GM18867 (cell line): ENCODE measurements around the gene PMPCB.

Experiments used
- ATAC-seq: cut with Tn5 transposase; IDR thresholded peaks from one replicate; pipeline ENCODE4 v1.9.1; 2021; ENCODE audit warnings: mild to moderate bottlenecking, moderate library complexity; ENCODE audit not compliant: unreplicated experiment

PMPCB gene

DNA sequence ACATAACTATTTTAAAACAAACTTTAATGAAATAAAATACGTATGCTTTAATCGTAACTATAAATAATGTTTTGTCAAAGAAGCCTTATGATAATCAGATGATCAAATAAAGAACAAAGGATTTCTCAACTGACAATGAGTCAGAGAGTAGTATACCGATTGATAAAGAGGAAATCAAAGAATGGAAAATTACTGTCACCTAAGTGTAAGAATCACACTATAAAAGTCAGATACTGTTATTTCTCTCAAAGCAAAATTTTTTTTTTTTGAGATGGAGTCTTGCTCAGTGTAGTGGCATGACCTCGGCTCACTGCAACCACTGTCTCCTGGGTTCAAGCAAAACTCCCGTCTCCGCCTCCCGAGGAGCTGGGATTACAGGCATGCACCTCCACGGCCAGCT lies 28.5 kb downstream of the PMPCB start:
- no peak for ATAC-seq

DNA sequence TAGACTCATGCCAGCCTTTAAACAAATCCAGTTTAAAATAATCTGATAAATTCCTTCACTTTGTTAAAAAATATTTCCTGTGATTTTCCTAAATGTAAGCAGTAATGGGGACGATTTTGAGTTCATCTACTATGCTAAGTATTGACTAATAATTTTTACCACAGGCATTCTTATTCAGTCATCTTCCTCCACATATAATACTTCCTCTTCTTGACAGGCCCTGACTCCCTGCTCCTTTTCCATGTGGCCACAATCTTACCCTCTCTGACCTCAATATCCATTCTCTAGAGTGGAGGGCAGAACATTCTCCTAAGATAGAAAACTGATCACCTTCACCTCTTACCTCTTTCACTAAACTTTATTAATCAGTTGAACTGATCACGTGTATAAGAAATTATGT lies 39.5 kb downstream of the PMPCB start:
- ATAC-seq: no peak

DNA sequence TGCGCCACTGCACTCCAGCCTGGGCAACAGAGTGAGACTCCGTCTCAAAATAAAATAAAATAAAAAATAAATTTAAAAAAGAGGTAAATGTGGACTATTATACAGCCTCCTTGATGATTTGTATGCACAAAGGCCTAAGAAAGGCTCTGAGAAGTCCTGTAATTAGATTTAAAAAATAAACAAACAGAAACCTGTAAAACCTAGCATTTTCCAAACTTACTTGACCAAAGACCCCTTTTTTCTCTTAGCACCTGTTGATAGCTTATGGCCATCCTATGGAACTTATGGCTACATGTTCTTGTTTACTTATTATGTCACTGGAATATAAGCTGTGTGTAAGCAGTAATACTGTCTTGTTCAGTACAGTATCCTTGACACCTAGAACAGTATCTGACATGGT lies 41.6 kb downstream of the PMPCB start:
- ATAC-seq: no peak

DNA sequence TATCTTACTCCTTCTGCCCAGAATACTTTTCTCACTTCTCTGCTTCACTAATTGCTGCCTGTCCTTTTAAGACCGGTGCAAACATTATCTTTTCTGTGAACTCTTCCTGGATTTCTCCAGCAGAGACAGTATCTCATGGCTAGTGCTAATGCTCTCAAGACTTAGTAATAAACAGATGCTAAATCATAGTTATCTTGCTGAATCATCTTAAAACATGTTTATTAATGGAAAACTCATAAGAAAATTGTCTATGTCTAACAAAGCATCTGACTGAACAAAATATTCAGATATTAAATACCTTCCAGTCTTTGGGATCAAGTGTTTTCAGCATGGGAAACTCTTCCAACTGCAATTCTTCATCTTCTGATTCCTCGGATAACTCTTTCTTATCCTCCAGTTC lies 44.2 kb downstream of the PMPCB start:
- no peak for ATAC-seq

DNA sequence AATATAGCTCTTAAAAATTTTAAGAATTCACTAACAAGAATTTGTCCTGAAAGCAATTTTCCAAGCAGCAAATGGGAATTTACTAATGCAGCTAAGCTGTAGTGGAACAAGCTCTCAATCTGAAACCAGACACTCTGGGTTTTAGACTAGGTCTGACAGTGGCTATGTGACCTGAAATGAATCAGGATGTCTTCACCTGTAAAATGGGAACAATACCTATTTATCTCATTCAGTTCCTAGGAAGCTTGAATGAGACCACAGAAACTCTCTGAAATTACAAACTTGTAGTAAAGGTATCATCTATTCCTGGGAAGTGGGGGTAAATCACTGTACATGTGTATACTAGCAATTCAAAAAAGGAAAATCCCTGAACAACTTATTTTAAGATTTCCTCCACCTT lies 46.1 kb downstream of the PMPCB start:
- ATAC-seq: no peak

DNA sequence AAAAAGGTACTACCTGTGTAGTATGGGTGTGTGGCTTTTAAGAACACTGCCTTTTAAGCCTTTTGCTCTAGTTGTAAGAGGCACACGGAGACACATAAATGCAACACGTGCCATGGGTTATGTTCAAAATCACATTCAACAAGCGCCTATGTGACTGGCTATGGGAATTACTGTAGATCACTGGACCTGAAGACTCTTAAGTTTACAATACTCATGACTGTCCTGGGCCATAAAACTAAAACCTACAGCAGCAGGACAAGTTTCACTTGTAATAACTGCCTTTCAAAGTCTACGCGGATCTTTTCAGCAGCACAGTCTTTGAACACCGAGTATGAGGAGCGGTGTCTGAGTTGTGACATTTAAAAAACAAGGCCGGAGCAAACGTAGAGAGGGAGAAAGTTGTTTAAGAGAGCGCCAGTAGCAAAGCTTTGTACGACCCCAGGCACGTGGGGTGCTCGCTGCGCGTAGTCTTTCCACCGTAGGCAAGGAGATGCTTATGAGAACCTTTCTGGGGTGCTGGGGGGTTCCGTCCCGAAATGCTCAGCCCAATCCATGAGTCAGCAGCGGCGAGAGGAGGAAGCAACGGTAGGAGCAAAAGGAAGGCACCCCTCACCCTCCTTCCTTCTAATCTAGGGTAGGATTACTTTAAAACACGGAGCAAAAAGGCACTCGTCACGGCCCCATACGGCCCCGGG lies 46.7 kb downstream of the PMPCB start:
- peak; percentile 8 for ATAC-seq

DNA sequence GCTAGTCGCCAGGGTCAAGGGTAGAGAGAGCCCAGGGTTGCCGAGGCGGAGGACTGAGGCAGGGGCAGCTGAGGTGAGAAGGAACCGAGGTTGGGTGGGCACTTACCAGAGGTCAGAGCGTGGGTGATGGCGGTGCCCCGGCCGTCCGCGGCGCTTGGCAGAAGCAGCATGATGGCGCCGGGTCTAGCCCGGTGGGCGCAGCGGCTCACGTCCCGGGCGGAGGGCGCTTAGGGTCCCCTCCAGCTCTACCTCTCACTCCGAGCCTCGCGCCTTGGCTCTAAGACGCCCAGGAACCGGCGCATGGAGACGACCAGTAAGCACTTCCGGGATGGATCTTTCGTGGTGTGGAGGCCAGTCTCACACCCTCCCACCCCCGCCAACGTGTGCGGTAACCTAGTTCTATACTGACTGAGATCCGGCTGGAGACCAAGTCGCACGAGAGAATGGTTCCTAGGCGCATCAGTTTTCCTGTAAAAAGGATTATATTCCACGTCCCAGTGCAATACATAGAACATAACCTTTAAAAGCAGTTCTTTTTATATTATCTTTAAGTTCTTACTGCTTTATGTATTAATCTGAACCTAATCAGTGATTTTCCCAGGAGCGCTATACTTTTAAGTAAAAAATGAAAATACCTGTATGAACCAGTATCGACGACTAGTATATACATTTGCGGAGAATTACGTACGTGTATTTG lies 47.4 kb downstream of the PMPCB start, which contains the start of gene DNAJC2:
Gene DNAJC2 (minus strand): TSS at position 315 of the 697 bp plus-strand sequence. CDS start 145 bp downstream, at position 170.
- ATAC-seq: peak; percentile 84

DNA sequence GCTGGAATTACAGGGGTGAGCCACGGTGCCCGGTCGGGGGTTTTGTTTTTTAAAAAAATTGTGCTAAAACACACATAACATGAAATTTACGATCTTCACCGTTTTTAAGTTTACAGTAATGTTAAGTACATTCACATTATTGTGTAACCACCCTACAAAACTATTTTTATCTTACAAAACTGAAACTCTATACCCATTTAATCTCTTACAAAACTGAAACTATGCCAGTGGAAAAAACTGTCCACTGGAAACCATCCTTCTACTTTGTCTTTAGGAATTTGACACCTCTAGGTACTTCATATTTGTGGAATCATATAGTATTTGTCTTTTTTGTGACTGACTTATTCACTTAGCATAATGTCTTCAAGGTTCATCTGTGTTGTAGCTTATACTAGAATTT lies 49.2 kb downstream of the PMPCB start:
- no peak for ATAC-seq

DNA sequence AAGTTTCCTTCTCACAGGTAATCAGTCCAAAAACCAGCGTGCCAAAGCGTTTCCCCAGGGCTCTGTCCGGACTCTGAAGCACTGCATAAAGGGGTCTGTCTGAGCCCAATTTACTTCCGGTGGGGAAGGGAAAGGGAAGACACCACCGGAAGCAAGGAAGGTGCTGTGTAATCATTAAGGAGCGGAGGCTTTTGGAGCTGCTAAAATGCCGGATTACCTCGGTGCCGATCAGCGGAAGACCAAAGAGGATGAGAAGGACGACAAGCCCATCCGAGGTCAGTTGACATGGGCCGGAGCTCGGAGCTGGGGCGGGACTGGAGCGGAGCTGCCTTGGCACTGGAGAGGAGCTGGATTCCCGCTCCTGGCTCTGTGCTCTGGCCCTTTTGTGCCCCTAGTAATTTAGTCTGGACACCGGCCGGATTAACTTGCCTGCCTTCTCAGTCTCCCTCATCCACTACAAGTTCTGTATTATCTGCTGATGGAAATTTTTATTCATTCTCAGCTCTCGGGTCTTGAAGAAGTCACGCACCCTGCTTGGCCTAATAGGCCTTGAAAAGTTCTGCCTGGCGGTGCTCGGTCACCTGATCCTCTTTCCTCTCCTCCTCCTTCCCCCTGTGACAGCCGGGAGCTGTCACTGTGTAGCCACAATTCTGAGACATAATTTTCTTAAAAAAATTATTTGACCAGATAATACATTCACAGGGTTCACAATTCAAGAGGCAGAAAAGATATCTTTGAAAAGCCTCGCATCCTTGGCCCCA lies 50.5 kb downstream of the PMPCB start, which contains the start of gene PSMC2:
Gene PSMC2 (plus strand): TSS at position 137 of the 761 bp plus-strand sequence. CDS start 69 bp downstream, at position 206.
- peak; percentile 64 for ATAC-seq

DNA sequence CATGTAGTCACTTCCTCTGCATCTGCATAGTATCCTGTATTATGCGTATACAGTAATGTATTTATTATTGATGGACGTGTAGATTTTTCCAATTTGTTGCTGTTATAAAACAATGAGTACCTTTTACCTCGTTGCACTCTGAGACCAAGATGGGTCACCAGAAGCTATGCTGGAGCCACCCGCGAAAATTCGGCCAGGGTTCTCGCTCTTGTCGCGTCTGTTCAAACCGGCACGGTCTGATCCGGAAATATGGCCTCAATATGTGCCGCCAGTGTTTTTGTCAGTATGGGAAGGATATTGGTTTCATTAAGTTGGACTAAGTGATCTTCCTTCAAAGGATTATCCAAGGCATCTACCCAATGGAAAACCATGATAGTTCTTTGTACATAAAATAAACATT lies 51.2 kb downstream of the PMPCB start:
- ATAC-seq: no peak

DNA sequence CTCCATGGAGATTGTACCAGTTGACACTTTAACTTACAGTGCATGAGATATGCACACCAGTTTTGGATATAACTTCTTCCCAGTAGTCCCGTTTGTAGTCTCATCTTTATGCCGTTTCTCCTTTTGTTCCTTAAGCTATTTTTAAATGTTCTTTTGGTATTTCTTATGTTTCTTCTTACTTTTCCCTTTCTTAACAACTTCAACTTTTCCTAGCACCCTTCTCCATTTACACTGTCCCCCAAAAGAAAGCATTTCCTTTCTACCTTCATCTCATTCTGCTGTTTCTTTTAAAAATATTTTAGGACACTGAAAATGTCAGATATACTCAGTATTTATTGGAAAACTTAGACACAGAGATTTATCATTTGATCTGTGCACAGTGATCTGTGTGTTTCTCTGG lies 51.7 kb downstream of the PMPCB start:
- no peak for ATAC-seq

DNA sequence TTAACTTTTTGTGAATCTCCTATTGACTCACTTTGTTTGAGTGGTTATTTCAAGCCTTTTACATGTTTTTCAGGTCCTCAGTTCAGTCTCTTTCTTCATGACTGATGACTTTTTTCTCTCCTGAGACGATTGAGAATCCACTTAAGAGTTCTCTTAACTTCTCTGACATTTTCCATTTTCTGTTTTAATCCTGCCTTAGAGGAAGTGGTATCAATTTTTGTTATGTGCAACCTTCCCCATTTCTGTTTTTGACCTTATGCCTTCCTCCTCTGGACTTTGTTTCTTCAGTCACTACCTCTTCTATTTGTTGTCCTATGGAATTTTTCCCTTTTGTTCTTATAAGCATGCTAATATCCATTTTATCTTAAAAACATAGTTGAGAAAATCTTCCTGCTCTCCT lies 52.6 kb downstream of the PMPCB start:
- ATAC-seq: no peak
